K562 (cell line): ENCODE data around the gene TRNAU1AP. TPM values are rescaled to one million over a fixed set of nuclear protein-coding genes. Genes with fewer than 3 reads are reported as not detected.

Experiments used
- BHLHE40 ChIP-seq: IDR thresholded peaks from 2 replicates; pipeline ENCODE4 v1.6.1; 2011; ENCODE audit warnings: low read length, improper control_type of control experiment
- L3MBTL2 ChIP-seq: fragments of 450-650 bp; IDR thresholded peaks from 2 replicates; pipeline ENCODE4 v1.6.1; 2016; ENCODE audit warnings: mild to moderate bottlenecking, moderate library complexity
- NCOA1 ChIP-seq: fragments of 450-650 bp; IDR thresholded peaks from 2 replicates; pipeline ENCODE4 v1.6.1; 2016; ENCODE audit warnings: low read depth
- NEUROD1 ChIP-seq: fragments of 150-350 bp; IDR thresholded peaks from 2 replicates; pipeline ENCODE4 v1.6.1; 2014; ENCODE audit warnings: borderline replicate concordance, low read length, low read depth; ENCODE audit not compliant: partially characterized antibody
- PRMT5 ChIP-seq: sonication (generic); formaldehyde crosslinking; IDR thresholded peaks from 2 replicates; pipeline ENCODE4 v1.5.0; 2020; ENCODE audit warnings: missing genetic modification reagents
- SMARCE1 ChIP-seq: fragments of 450-650 bp; IDR thresholded peaks from 2 replicates; pipeline ENCODE4 v1.7.1; 2016; ENCODE audit warnings: mild to moderate bottlenecking
- TEAD2 ChIP-seq: fragments of 450-650 bp; IDR thresholded peaks from 2 replicates; pipeline ENCODE4 v1.6.1; 2016; ENCODE audit warnings: missing genetic modification characterization, control low read depth, missing compliant biosample characterization
- TRIM25 ChIP-seq: fragments of 450-650 bp; IDR thresholded peaks from 2 replicates; pipeline ENCODE4 v1.7.0; 2016; ENCODE audit warnings: borderline replicate concordance
- ZNF318 ChIP-seq, 2 experiments: fragments of 450-650 bp; IDR thresholded peaks; 2 replicates each; pipeline ENCODE4 v1.6.1; 2016; ENCODE audit warnings: mild to moderate bottlenecking in 2 of 2, borderline replicate concordance in 1 of 2, low read depth in 1 of 2, moderate library complexity in 1 of 2
- polyA plus RNA-seq, 8 experiments: library from polyadenylated mRNA; depleted of rRNA in 4 of 8; stranded (reverse) in 5 of 8; unstranded in 3 of 8; fragments of >200 nt; fragmentation: Nextera tagmentation in 2 of 8; fragmentation: Illumina TruSeq in 1 of 8; extraction: Ambion mirVana in 2 of 8; extraction: Trizol in 1 of 8; gene quantifications; 2 replicates each; pipeline versions ENCODE4 v1.2.1 to v1.2.3, GENCODE V29; 2011 to 2014; ENCODE audit warnings: inconsistent platforms in 1 of 8, missing spikeins in 1 of 8
- total RNA-seq, 7 experiments: library from RNA; depleted of rRNA in 6 of 7; stranded (reverse); fragments of >200 nt in 6 of 7; fragmentation: Illumina TruSeq in 2 of 7; extraction: Trizol in 2 of 7; gene quantifications; 2 replicates each; pipeline versions ENCODE4 v1.2.1 to v1.2.3, GENCODE V29; 2011 to 2021; ENCODE audit warnings: low replicate concordance in 1 of 7
- TF ChIP-seq, protein P1 (sequence below): fragments of 450-650 bp; formaldehyde crosslinking; IDR thresholded peaks from 2 replicates; pipeline ENCODE4 v1.4.0; 2022; ENCODE audit warnings: missing genetic modification characterization
- TF ChIP-seq, protein P2 (sequence below), 3 experiments: fragments of 200-800 bp in 1 of 3; sonication (Bioruptor generic) in 1 of 3; sonication (generic) in 1 of 3; formaldehyde crosslinking in 1 of 3; IDR thresholded peaks; 2 replicates each; pipeline versions ENCODE4 v1.6.1 to v1.8.0; 2016 to 2022; ENCODE audit warnings: mild to moderate bottlenecking in 2 of 3, missing compliant biosample characterization in 2 of 3, missing genetic modification characterization in 2 of 3, missing genetic modification reagents in 1 of 3
- TF ChIP-seq, protein P3 (sequence below): fragments of 250-450 bp; sonication (Bioruptor Pico); IDR thresholded peaks from 2 replicates; pipeline ENCODE4 v1.8.0; 2022; ENCODE audit warnings: inconsistent platforms

TRNAU1AP gene
- total and polyA plus RNA-seq, 9 of the 15 experiments (the other 6 are each of a cell fraction or from before 2014, with no cell fraction given), result 34.9 to 110 (median 46.3) TPM

GRCh38 chr1:28518745-28519341 lies 34.0 kb upstream of the TRNAU1AP start (continued):
- TF ChIP-seq BHLHE40 (peak; percentile 72), PRMT5 (no peak), NCOA1 (0 out of 2 replicates have a peak, but pooled peaks have one; percentile 43), ZNF318 (IDR thresholded peaks at IDR 0.05; ENCODE audit: borderline replicate concordance in 1 of 2, low read depth in 1 of 2) (no peak), SMARCE1 (peak; percentile 52; the same call in 1 of the 2 replicates), L3MBTL2 (peak; percentile 88; the same call in 1 of the 2 replicates), TRIM25 (0 out of 2 replicates have a peak, but pooled peaks have one; percentile 12), NEUROD1 (no peak), TEAD2 (no peak)
- TF ChIP-seq, protein P1, sequence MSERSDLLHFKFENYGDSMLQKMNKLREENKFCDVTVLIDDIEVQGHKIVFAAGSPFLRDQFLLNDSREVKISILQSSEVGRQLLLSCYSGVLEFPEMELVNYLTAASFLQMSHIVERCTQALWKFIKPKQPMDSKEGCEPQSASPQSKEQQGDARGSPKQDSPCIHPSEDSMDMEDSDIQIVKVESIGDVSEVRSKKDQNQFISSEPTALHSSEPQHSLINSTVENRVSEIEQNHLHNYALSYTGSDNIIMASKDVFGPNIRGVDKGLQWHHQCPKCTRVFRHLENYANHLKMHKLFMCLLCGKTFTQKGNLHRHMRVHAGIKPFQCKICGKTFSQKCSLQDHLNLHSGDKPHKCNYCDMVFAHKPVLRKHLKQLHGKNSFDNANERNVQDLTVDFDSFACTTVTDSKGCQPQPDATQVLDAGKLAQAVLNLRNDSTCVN (CRISPR knock-in tag), result 0 out of 2 replicates have a peak, but pooled peaks have one; percentile 32
- TF ChIP-seq, protein P2, sequence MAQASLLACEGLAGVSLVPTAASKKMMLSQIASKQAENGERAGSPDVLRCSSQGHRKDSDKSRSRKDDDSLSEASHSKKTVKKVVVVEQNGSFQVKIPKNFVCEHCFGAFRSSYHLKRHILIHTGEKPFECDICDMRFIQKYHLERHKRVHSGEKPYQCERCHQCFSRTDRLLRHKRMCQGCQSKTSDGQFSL (CRISPR knock-in tag; IDR thresholded peaks at IDR 0.05), result peak; percentile 40; the same call in 1 of the 2 replicates
- TF ChIP-seq, protein P2 (tag; IDR thresholded peaks at IDR 0.05), result no peak
- TF ChIP-seq, protein P3, sequence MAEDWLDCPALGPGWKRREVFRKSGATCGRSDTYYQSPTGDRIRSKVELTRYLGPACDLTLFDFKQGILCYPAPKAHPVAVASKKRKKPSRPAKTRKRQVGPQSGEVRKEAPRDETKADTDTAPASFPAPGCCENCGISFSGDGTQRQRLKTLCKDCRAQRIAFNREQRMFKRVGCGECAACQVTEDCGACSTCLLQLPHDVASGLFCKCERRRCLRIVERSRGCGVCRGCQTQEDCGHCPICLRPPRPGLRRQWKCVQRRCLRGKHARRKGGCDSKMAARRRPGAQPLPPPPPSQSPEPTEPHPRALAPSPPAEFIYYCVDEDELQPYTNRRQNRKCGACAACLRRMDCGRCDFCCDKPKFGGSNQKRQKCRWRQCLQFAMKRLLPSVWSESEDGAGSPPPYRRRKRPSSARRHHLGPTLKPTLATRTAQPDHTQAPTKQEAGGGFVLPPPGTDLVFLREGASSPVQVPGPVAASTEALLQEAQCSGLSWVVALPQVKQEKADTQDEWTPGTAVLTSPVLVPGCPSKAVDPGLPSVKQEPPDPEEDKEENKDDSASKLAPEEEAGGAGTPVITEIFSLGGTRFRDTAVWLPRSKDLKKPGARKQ (CRISPR knock-in tag), result no peak
